Stimulated activated CD4-positive, alpha-beta T cell treated with anti-CD3 and anti-CD28 coated beads, Interleukin-4, amount 100 ng/mL, for 48 hours (primary cell): Measurements from ENCODE around the gene CAPN9.
"Not testable (repeated sequence)": the region's sequence is repeated elsewhere in the genome, so short reads cannot be mapped to it uniquely, and the experiment has no call there.

Source experiments
- DNase-seq, 2 donors: peaks; one replicate each; pipeline ENCODE4 v3.0.0-alpha.2; 2020; ENCODE audit warnings: low read depth in 2 of 2

The CAPN9 gene

DNA sequence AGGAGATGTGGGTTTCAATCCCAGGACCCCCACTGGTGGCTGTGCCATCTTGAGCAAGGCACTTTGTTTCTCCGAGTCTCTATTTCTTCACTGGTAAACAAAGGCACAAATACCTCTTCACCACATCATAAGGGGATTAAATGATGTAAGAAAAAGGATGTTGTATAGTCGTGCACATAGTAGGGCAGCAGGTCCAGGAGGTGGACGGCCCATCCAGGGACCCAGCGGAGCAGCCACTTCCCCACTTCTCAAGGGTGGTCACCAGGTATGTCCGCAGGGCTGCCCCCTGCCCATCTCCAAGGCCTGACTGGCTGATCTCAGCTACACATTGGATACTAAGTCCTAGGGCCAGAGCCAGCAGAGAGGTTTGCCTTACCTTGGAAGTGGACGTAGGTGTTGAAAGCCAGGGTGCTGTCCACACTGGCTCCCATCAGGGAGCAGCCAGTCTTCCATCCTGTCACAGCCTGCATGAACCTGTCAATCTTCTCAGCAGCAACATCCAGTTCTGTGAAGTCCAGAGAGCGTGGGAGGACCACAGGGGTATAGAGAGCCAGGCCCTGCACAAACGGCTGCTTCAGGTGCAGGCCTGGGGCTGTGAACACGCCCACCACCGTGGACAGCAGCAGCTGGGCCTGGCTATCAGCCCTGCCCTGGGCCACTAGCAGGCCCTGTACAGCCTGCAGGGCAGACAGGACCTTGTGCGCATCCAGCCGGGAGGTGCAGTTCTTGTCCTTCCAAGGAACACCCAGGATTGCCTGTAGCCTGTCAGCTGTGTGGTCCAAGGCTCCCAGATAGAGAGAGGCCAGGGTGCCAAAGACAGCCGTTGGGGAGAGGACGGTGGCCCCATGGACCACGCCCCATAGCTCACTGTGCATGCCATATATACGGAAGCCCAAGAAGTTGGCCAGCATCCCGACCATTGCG is 37.3 kb upstream of the CAPN9 start:
- DNase-seq, result no peak

DNA sequence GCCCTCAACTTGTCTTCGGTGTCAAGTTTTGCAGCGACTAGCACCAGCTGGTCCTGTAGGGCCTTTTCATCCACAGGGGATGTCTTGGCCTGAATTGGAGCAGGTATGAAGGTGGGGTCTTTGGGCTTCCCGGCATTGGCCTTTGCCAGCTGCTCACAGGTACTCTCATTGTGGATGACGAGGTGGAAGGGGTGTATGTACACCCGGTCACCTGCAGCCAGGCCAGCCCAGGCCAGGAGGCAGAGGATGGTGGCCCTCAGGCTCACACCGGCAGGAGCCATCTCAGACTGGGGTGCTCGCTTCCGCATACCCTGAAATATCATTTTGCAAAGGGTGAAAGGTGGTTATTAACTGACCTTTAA is 36.7 kb upstream of the CAPN9 start:
- DNase-seq, result no peak

DNA sequence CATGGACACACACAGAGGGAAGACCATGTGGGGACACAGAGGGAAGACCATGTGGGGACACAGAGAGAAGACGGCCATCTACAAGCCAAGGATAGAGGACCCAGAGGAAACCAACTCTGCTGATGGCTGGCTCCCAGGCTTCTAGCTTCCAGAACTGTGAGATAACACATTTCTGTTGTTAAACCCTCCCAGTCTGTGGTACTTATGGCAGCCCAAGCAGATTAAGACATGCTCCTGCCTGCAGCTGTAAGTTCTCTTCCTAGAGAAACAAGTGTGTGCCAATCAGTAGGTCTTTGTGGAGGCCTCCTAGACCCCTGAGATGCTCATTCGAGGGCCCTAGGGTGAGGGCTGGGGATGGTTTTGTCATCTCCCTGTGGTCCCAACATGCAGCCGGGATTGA is 35.9 kb upstream of the CAPN9 start:
- DNase-seq, result no peak

DNA sequence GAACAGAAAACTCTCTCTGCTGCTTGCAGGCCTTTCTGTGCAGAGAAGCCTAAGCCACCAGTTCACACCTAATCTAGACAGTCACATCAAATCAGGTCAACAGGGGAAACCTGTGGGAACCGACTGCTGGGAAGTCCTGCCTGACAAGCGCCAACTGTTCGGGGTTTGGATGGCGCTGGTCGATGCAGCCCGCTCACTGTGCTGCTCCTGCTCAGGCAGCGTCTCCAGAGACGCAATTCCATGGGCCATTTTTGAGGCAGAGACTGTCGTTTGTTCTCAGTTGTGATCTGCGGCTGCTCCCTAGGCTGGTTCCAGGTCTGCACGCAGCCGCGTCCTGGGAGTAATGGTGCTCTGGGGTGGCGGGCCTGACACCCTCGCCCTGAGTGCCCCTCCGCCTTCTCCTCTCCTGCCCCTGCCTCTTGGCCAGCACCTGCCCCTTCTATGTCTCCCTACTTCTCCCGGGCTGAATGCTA is 34.7 kb upstream of the CAPN9 start:
- DNase-seq, result no peak

DNA sequence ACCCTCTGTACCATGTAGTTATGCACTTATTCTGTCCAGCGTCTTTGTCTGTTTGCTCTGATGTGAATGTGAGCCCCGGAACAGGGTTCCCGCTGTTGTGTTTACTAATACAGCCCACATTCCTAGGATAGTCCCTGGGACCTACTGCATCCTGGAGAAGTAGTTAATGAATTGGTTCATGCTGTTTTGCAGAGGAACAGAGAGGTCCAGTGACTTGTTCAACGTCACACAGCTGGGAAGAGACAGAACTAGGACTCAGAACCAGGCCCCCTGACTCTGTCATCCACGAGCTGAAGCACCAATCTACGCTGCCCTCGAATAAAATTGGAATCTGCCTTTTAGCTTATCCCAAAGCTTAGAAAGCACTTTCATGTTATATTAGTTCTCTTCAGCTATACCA is 34.0 kb upstream of the CAPN9 start:
- DNase-seq, result no peak

DNA sequence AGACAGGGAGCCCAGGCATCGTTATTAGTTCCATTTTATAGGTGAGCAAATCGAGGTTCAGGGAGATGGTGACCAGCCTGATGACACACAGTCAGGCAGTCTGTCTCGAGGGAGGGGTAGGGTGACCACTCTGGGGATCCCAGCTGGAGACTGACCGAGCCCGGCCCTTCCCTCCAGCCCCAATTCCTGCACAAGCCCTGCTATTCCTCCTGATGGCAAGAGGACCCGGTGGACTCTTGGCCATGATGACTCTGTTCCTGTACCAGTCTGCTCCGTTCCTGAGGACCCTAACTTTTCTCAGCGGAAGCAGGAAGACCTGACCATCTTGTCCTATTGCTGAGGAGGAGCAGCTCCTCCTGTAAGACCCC is 33.7 kb upstream of the CAPN9 start:
- no peak for DNase-seq

DNA sequence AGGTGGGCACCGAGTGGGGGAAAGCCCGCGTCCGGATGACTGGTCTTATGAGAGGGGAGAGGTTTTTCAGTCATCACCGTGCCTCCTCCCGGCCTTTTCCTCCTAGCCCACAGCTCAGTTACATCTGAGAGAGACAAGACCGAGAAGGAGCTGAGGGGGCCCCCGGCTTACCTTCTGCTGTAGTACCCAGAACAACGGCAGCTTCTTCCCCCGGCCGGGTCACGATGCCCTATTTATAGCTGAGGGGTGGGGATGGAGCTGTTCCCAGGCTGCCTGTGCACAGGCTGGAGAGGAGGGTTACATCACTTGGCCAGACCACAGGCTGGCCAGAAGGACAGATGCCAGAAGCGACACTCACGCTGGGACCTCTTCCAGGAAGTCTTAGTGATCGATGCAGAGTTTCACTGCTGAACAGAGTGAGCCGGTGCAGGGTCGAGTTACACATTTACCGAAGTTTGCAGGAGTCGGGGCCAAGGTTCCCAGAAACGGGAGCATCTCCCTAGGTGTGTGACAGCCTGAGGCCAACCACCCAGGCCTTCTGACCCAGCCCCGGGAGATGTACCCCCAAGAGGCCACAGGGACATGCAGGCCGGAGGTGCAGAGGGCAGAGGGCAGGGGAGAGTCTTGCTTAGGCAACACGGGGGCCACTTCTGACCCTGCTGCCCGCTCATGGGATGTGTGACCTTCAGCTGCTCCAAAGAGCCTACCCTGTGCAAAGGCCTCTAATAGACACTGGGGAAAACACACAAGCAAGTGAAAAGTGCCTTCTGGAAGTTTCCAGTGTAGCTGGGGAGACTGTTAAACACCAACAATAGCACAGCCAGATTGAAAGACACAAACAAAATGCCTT is 33.0 kb upstream of the CAPN9 start, which contains the start of gene AGT:
AGT (minus strand) TSS at position 208 of the 850 bp plus-strand sequence. CDS start 3,299 bp downstream, outside the sequence.
- no peak for DNase-seq

DNA sequence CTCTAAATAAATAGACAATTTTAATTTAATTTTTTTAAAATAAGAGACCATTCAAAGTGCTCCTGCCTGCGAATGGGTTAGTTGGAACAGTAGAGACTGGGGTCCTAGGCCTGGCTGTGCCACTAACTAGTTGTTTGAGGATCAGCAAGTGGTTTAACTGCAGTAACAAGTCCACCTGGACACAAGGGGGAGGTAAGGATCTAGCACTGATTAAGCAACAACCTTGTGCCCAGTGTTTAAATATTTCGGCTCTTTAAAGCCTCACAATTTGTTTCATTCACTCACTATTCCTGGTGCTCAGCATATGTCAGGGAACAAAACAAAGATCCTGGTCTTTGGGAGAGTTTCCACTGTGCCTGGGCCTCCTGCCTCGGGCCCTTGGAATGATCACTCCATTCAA is 31.7 kb upstream of the CAPN9 start:
- no peak for DNase-seq

DNA sequence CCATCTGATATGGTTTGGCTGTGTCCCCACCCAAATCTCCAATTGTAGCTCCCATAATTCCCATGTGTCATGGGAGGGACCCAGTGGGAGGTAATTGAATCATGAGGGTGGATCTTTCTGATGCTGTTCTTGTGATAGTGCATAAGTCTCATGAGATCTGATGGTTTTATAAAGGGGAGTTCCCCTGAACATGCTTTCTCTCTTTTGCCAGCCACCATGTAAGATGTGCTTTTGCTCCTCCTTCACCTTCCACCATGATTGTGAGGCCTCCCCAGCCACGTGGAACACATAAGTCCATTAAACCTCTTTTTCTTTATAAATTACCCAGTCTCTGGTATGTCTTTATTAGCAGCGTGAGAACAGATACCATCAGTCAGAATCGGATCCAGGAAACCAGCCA is 30.7 kb upstream of the CAPN9 start:
- not testable (repeated sequence) for DNase-seq

DNA sequence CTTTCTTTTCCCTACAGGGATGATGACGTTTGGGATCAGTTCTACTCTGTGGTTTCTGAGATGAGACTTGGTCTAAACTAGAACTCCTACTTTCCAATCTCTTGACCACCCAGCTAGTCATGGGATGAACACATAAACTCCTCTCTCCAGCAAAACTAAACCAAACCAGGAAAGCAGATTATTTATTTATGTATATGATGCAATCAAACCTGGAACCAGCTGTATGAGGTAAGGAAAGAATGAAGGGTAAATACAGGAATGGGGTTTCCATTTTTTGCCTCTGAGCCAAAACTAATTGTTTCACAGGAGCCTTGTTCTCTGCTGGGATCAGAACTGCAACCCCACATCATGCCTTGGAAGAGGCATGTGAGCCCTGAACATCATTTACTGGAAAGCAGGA is 29.9 kb upstream of the CAPN9 start:
- DNase-seq, result no peak

DNA sequence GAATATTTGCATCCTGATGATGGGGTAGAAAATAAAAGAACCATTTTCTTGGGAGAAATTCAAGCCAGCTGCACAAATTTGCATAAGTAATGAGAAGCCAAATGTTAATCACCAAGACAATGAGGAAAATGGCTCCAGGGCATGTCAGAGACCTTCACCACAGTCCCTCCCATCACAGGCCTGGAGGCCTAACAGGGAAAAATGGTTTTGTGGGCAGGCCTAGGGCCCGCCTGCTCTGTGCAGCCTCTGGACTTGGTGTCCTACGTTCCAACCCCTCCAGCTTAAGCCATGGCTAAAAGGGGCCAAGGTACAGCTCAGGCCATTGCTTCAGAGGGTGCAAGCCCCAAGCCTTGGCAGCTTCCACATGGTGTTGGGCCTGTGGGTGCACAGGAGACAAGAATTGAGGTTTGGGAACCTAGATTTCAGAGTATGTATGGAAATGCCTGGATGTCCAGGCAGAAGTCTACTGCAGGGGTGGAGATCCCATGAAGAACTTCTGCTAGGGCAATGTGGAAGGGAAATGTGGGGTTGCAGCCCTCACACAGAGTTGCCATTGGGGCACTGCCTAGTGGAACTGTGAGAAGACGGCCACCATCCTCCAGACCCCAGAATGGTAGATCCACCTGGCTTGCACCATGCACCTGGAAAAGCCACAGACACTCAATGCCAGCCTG is 25.2 kb upstream of the CAPN9 start:
- DNase-seq, result not testable (repeated sequence)

DNA sequence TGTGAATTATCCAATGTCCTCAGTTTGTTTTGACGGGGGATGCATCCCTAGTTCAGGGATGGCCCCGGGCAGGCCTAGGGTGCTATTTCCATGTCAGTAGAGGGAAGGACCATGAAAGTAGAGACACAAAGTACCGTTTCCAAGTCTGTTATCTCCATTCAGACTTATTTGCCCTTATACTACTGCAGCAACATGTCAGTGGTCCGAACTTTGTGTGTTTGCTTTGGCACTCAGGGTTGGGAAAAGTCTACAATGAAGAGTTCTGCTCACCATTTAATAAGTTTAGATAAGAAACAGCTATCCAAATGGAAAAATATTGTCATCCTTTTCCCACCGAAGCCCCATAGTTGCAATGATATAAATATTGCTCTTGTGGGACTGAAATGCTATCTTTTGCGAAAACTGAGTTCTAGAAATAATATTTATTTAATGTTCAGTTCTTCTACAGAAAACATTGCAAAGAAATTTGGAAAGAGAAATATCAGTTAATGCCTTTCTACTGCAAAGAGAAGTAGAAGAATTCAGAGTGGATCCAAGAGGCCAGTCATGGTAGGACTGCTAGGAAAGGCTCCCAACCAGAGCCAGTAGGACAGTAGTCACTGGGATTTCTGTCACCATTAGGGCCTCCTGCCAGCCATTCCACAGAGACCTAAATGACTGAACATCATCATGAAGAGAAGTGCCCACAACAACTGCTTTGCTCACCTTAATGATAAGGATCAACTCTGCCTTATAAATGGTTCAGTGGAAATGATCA is 21.8 kb upstream of the CAPN9 start:
- DNase-seq, result no peak

DNA sequence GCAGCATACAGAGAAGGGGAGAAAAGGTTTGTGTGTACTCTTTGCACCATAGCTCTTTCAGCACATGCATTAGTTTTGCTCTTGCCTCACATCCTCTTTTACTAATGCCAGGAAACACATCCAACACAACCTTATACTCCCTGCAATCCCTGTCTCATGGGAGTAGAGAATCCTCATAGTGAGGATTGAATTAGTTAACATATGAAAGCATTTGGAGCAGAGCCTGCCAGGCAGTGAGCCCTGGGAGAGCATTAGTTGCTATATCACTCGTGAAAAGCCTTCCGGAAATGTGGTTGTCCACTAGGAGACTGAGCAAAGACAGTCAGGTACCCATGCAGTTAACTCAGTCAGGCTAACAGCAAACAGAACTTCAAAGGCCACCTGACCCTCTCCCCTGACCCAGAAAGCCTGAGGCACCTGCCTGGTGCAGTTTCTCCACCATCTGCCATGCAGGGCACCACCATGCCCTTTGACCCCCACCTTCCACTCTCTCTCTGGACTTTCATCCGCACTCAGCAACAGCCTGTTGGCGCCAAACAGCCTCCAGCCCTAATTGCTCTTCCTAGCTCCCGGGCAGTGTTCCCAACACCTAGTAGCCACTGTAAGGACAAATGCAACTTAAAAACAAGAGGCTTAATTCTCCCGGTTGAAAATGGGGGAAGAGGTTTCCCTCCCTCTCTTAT is 18.3 kb upstream of the CAPN9 start:
- no peak for DNase-seq

DNA sequence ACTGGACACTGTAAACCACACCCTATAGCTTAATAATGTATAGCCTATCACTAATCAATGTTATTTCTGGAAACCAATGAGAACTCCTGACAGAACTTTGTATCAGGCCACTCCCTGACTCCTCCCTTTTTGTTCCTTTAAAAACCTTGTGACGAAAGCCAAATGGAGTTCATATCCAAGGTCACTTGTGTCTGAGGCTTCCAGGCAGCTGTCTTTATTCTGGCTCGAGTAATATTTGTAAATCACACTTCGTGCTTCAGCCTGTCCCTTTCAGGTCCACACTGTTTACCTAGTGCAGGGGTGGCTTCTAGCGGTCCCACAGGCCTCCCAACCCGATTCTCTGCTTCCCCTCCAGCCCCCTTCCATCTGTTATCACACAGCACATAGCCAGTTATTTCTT is 16.2 kb upstream of the CAPN9 start:
- DNase-seq, result no peak

DNA sequence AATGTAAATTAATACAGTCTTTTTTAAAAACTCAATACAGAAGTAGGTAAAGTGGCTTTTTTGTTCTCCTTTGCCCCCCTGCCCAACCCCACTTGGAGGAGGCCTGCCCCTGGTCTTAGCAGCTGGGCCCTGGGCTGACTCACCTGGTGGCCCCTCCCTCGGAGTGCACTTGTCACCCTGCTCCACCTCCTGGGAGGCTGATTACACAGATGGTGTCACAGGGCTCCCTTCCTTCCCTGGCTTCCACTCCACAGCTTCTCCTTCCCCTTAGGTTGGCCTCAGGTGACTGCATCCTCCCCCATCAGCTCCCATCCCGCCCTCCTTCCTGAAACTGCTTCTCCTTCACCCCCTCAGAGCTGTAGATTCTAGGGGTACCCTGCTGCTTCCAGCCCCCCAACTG is 11.7 kb upstream of the CAPN9 start:
- DNase-seq, result no peak

DNA sequence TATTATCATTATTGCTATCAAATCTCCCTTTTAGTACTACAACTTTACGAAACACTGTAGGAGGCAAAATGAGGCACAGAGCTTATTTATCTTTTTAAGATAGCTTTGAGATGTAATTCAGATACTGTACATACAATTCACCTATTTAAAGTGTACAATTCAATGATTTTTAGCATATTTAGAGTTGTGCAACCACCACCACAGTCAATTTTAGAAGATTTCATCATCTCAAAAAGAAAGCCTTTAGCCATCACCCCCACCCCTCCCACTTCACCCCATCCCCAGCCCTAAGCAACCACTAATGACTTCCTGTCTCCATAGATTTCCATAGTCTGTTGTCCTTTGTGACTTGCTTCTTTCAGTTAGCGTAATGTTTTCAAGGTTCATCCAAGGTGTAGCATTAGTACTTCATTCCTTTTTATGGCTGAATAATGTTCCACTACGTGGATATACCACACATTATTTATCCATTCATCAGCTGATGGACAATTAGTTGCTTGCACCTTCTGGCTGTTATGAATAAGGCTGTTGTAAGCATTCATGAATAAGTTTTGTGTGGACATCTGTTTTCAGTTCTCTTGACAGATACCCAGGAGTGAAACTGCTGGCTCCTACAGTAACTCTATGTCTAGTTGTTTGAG is 9.4 kb upstream of the CAPN9 start:
- no peak for DNase-seq

DNA sequence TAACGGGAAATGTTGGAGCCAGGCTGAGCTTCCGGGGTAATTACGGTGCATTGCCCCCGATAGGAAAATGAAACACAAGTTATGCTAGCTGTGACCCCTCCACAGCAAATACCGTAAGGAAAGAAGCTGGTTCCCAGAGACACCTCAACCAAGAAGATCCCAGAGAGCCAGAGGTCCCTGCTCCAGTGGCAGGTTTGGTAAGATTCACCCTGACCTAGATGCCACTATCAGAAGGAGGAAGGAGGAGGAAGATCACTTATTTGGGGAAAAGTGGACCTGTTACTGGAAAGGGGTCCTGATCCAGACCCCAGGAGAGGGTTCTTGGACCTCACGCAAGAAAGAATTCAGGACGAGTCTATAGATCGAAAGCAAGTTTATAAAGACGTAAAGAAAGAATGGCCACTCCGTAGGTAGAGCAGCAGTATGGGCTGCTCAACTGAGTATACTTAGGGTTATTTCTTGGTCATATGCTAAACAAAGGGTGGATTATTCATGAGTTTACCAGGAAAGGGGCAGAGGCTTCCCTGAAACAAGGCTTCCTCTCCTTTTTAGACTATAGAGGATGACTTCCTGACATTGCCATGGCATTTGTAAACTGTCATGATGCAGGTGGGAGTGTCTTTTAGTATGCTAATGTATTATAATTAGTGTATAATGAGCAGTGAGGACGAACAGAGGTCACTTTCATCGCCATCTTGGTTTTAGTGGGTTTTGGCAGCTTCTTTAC is 7.5 kb upstream of the CAPN9 start:
- DNase-seq, result no peak

DNA sequence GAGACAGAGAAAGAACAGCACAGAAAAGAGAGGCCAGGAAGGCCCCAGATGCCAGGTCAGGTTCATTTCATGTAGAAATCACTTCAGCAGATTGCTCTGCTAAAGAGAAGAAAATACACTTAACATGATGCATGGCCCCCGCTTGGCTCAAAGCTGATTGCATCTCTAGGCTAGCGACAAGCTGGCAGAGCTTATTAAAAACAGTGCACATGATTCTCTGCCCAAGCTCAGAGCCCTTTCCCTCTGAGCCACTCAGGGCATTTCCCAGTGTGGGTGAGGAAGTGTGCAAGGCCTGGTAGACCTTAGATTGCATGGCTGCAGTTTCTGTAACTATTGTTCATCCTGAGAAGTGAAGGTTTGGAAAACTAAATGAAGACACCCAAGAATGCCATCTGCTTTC is 3.3 kb upstream of the CAPN9 start:
- DNase-seq, result no peak

DNA sequence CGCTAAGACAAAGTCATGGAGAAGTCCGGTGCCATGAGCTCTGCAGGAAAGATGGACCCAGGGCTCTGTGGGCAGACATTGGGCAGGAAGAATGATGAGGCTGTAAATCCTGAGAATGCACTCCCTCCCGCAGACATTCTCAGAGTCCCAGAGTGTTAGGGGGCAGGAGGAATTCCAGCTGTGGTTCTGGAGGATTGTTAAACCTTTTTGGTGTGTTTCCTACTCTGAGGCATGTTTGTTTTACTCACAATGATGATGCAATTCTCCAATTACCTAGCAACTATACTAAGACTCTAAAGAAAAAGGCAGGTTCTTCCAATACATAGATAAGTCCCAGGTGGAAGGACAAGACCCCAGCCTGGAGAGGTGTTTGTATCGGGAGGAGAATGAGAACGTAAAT is 2.8 kb upstream of the CAPN9 start:
- DNase-seq, result no peak

DNA sequence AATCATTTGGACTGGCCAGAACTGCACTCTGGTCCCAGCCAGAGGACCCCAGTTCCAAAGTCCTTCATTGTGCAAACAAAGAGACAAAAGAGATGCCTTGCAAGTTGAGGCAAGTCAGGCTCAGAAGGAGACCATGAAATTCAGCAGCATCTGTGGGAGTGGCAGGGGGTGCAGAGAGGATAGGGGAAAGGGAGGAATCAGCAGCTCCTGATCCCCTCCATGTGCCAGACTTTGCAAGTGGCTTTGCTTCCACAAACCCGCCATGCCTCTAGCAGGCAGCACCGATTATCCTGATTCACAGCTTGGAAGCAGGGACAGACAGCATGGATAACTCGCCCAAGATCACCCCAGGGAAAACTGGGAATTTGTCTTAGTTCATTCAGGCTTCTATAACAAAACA is 2.1 kb upstream of the CAPN9 start:
- DNase-seq, result no peak
